OCI-LY7 (cell line): ENCODE data around the gene SLC52A3.

Source experiments
- CTCF ChIP-seq: fragments of 200-600 bp; sonication (generic); conservative IDR thresholded peaks from 2 replicates; pipeline ENCODE4 v1.5.1; 2014; ENCODE audit warnings: mild to moderate bottlenecking, antibody characterized with exemption, low read length, moderate library complexity, mixed read lengths
- EZH2phosphoT487 ChIP-seq: fragments of 200-600 bp; sonication (generic); IDR thresholded peaks from 2 replicates; pipeline ENCODE4 v1.6.1; 2018; ENCODE audit warnings: low read depth, borderline replicate concordance, mild to moderate bottlenecking, mixed run types, antibody characterized with exemption, low read length, moderate library complexity, mixed read lengths

GRCh38 chr20:726160-726559, 42.1 kb downstream of the SLC52A3 start:
- TF ChIP-seq CTCF (no peak), EZH2phosphoT487 (no peak)
